ENCODE data around the gene KCNH4.

- TF ChIP-seq CTCF (conservative IDR thresholded peaks at IDR 0.05 in 1 of 2, IDR thresholded peaks at IDR 0.05 in 1 of 2; ENCODE audit: extremely low read depth in 1 of 2, insufficient read depth in 1 of 2, low read depth in 1 of 2, low read length in 2 of 2): no peak
- TF ChIP-seq EZH2 (IDR thresholded peaks at IDR 0.05; ENCODE audit: borderline replicate concordance, low read length): no peak
Observed at GRCh38 chr17:42114118-42114517, 66.8 kb downstream of the KCNH4 start.
